Measurements from ENCODE around the gene DIP2A.

GRCh38 chr21:46434322-46434958 is 24.3 kb upstream of the DIP2A start:
- TF ChIP-seq CTCF (conservative IDR thresholded peaks at IDR 0.05) = no peak
- no peak for TF ChIP-seq ZFX (IDR thresholded peaks at IDR 0.05)

All from C4-2B (cell line).